ENCODE data around the gene ZBTB37.

DNA sequence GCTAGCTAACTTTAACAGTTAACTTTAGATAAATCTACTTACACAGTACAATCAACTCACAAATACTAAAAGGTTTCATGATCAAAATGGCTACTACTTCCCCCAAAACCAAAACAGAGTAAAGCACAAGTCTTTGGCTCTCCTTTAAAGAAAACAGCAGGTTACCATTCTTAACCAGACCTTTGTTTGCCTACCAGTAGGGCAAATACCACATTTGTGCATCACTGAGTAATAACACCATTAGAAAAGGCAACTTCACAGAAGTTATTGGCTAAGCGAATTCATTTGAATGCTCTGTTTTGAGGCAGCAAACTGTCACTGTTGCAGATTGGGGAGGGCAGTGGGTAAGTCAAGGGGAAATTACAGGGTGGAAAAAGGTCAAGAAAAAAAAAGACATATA is 66.3 kb downstream of the ZBTB37 start:
- TF ChIP-seq, protein P1, sequence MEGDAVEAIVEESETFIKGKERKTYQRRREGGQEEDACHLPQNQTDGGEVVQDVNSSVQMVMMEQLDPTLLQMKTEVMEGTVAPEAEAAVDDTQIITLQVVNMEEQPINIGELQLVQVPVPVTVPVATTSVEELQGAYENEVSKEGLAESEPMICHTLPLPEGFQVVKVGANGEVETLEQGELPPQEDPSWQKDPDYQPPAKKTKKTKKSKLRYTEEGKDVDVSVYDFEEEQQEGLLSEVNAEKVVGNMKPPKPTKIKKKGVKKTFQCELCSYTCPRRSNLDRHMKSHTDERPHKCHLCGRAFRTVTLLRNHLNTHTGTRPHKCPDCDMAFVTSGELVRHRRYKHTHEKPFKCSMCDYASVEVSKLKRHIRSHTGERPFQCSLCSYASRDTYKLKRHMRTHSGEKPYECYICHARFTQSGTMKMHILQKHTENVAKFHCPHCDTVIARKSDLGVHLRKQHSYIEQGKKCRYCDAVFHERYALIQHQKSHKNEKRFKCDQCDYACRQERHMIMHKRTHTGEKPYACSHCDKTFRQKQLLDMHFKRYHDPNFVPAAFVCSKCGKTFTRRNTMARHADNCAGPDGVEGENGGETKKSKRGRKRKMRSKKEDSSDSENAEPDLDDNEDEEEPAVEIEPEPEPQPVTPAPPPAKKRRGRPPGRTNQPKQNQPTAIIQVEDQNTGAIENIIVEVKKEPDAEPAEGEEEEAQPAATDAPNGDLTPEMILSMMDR (IDR thresholded peaks at IDR 0.05) = no peak
- no peak for TF ChIP-seq POLR2A (IDR thresholded peaks at IDR 0.05)

Data from heart left ventricle (tissue), 13 donors.